H1 (cell line): ENCODE results near the gene TFAP2B. TPM values are rescaled to one million over a fixed set of nuclear protein-coding genes. Genes with fewer than 3 reads are reported as not detected.

Experiments
- CTCF ChIA-PET: fragments of 300-600 bp; sonication (Branson Sonifier 250); formaldehyde crosslinking; loops from one replicate; lab custom pipeline; 2021; ENCODE audit not compliant: partially characterized antibody; lab: Charles Lee
- POLR2A ChIA-PET: fragments of 300-600 bp; sonication (Branson Sonifier 250); formaldehyde crosslinking; loops from one replicate; lab custom pipeline; 2021; ENCODE audit warnings: inconsistent platforms; ENCODE audit not compliant: partially characterized antibody; lab: Charles Lee
- DNase-seq, 2 experiments: peaks; one replicate each; pipeline versions ENCODE4 v3.0.0 to v3.0.0-alpha.2; 2010 to 2022; ENCODE audit warnings: low spot score in 2 of 2, low read depth in 1 of 2, mixed read lengths in 1 of 2
- FAIRE-seq: peaks from 2 replicates; lab custom pipeline; 2011; peaks lifted over from hg19 to GRCh38; lab: Jason Lieb, UNC
- H2AFZ ChIP-seq: 2 replicates; pipeline ENCODE4 v1.8.1; 2012; ENCODE audit warnings: low read length, inconsistent platforms
- H2AK5ac ChIP-seq: 2 replicates; pipeline ENCODE4 v1.6.1; 2013; ENCODE audit warnings: low read depth, low read length
- H2BK120ac ChIP-seq: replicated peaks from 2 replicates; pipeline ENCODE3; 2013; ENCODE audit warnings: low read depth, low read length, inconsistent platforms
- H2BK12ac ChIP-seq: 2 replicates; pipeline ENCODE4 v1.6.1; 2013; ENCODE audit warnings: low read depth, low read length
- H2BK15ac ChIP-seq: 2 replicates; pipeline ENCODE4 v1.6.1; 2013; ENCODE audit warnings: low read length
- H2BK20ac ChIP-seq: 2 replicates; pipeline ENCODE4 v1.6.1; 2013; ENCODE audit warnings: low read length
- H2BK5ac ChIP-seq: 2 replicates; pipeline ENCODE4 v1.6.1; 2013; ENCODE audit warnings: low read depth, low read length
- H3K14ac ChIP-seq: 2 replicates; pipeline ENCODE4 v1.6.1; 2013; ENCODE audit warnings: inconsistent platforms; ENCODE audit not compliant: insufficient read length
- H3K18ac ChIP-seq: 2 replicates; pipeline ENCODE4 v1.6.1; 2013; ENCODE audit warnings: low read length; ENCODE audit errors: extremely low read depth
- H3K23ac ChIP-seq: 2 replicates; pipeline ENCODE4 v1.6.1; 2013; ENCODE audit warnings: inconsistent platforms; ENCODE audit not compliant: insufficient read length
- H3K23me2 ChIP-seq: 2 replicates; pipeline ENCODE4 v1.6.1; 2013; ENCODE audit warnings: low read depth, low read length
- H3K27ac ChIP-seq: 2 replicates; pipeline ENCODE4 v1.6.1; 2011; ENCODE audit warnings: low read depth, low read length, inconsistent platforms
- H3K27me3 ChIP-seq, 4 experiments: replicated peaks in 1 of 4; 1 replicate in 1 of 4; 2 replicates in 3 of 4; pipeline versions ENCODE4 v1.6.1 to v1.8.1; 2011 to 2013; ENCODE audit warnings: low read length in 3 of 4, mild to moderate bottlenecking in 3 of 4, inconsistent platforms in 2 of 4, mixed read lengths in 2 of 4, moderate library complexity in 1 of 4; ENCODE audit not compliant: control insufficient read depth in 3 of 4, insufficient read depth in 3 of 4; ENCODE audit errors: extremely low read depth in 1 of 4
- H3K36me3 ChIP-seq, 4 experiments: 2 replicates each; pipeline versions ENCODE4 v1.6.1 to v1.8.1; 2011 to 2013; ENCODE audit warnings: mild to moderate bottlenecking in 4 of 4, low read length in 3 of 4, moderate library complexity in 2 of 4, control low read depth in 1 of 4, inconsistent platforms in 1 of 4; ENCODE audit not compliant: insufficient read depth in 4 of 4, control insufficient read depth in 2 of 4
- H3K4ac ChIP-seq: replicated peaks from 2 replicates; pipeline ENCODE3; 2013; ENCODE audit warnings: low read length, low read depth, mixed read lengths, inconsistent platforms; ENCODE audit not compliant: insufficient read length
- H3K4me1 ChIP-seq, 4 experiments: replicated peaks in 1 of 4; 1 replicate in 1 of 4; 2 replicates in 3 of 4; pipeline versions ENCODE4 v1.6.1 to v1.8.1; 2011 to 2013; ENCODE audit warnings: low read length in 3 of 4, inconsistent platforms in 2 of 4, mixed read lengths in 1 of 4; ENCODE audit not compliant: insufficient read depth in 4 of 4, control insufficient read depth in 3 of 4
- H3K4me2 ChIP-seq, 2 experiments: 2 replicates each; pipeline versions ENCODE4 v1.6.1 to v1.8.1; 2011 to 2013; ENCODE audit warnings: low read depth in 2 of 2, low read length in 2 of 2, control low read depth in 1 of 2, inconsistent platforms in 1 of 2, mild to moderate bottlenecking in 1 of 2; ENCODE audit not compliant: insufficient read depth in 1 of 2
- H3K4me3 ChIP-seq, 4 experiments: fragments of 200-600, 300-600 bp in 1 of 4; sonication (generic), shearing (Covaris generic), sonication (Bioruptor Twin) in 1 of 4; 2 replicates each; pipeline versions ENCODE4 v1.5.1 to v1.8.1; 2011 to 2016; ENCODE audit warnings: low read length in 4 of 4, low read depth in 3 of 4, control low read depth in 2 of 4, inconsistent platforms in 2 of 4, mild to moderate bottlenecking in 2 of 4, mixed read lengths in 1 of 4, moderate library complexity in 1 of 4; ENCODE audit not compliant: insufficient read depth in 2 of 4; ENCODE audit errors: extremely low read depth in 1 of 4
- H3K56ac ChIP-seq: replicated peaks from 2 replicates; pipeline ENCODE3; 2013; ENCODE audit warnings: low read depth, mild to moderate bottlenecking, mixed read lengths, low read length, inconsistent platforms; ENCODE audit not compliant: insufficient read length
- H3K79me1 ChIP-seq: 2 replicates; pipeline ENCODE4 v1.6.1; 2013; ENCODE audit warnings: low read depth, low read length, control low read depth
- H3K79me2 ChIP-seq, 2 experiments: 2 replicates each; pipeline versions ENCODE4 v1.6.1 to v1.8.1; 2012 to 2013; ENCODE audit warnings: low read length in 2 of 2, mild to moderate bottlenecking in 2 of 2, inconsistent platforms in 1 of 2; ENCODE audit not compliant: insufficient read depth in 2 of 2, control insufficient read depth in 1 of 2
- H3K9ac ChIP-seq, 4 experiments: replicated peaks in 1 of 4; 1 replicate in 1 of 4; 2 replicates in 3 of 4; pipeline versions ENCODE4 v1.6.1 to v1.8.1; 2011 to 2013; ENCODE audit warnings: low read depth in 3 of 4, low read length in 3 of 4, control low read depth in 2 of 4, mild to moderate bottlenecking in 2 of 4, moderate library complexity in 2 of 4, inconsistent platforms in 1 of 4; ENCODE audit errors: extremely low read depth in 1 of 4
- H3K9me3 ChIP-seq, 2 experiments: 2 replicates each; pipeline versions ENCODE4 v1.6.1 to v1.8.1; 2012 to 2013; ENCODE audit warnings: mild to moderate bottlenecking in 2 of 2, moderate library complexity in 2 of 2, control low read depth in 1 of 2, inconsistent platforms in 1 of 2, low read depth in 1 of 2, low read length in 1 of 2, mixed read lengths in 1 of 2; ENCODE audit not compliant: insufficient read depth in 2 of 2
- H4K20me1 ChIP-seq, 2 experiments: replicated peaks in 1 of 2; 2 replicates each; pipeline versions ENCODE3 to v1.8.1; 2011 to 2013; ENCODE audit warnings: inconsistent platforms in 2 of 2, low read length in 2 of 2, mild to moderate bottlenecking in 1 of 2; ENCODE audit not compliant: insufficient read depth in 2 of 2, control insufficient read depth in 1 of 2
- H4K5ac ChIP-seq: 2 replicates; pipeline ENCODE4 v1.6.1; 2013; ENCODE audit warnings: low read length, low read depth, mixed read lengths, inconsistent platforms; ENCODE audit not compliant: insufficient read length
- H4K8ac ChIP-seq: 2 replicates; pipeline ENCODE4 v1.8.0; 2013; ENCODE audit warnings: mild to moderate bottlenecking, moderate library complexity, low read length, inconsistent platforms; ENCODE audit not compliant: insufficient read depth; ENCODE audit errors: extremely low read depth
- H4K91ac ChIP-seq: replicated peaks from 2 replicates; pipeline ENCODE3; 2013; ENCODE audit warnings: low read length, mixed read lengths, inconsistent platforms; ENCODE audit not compliant: insufficient read length
- BRCA1 ChIP-seq: IDR thresholded peaks from 2 replicates; pipeline ENCODE4 v1.6.1; 2012; ENCODE audit warnings: low read depth, low read length, improper control_type of control experiment
- CBX8 ChIP-seq: fragments of 300-800, 300-1000 bp; sonication (generic); IDR thresholded peaks from 2 replicates; pipeline ENCODE4 v1.7.1; 2016; ENCODE audit warnings: low read depth, low read length, borderline replicate concordance
- EZH2 ChIP-seq: fragments of 200-600 bp; sonication (generic); IDR thresholded peaks from 2 replicates; pipeline ENCODE4 v1.7.1; 2012; ENCODE audit warnings: low read depth, mild to moderate bottlenecking, moderate library complexity, low read length, inconsistent platforms; ENCODE audit not compliant: severe bottlenecking
- MAX ChIP-seq: IDR thresholded peaks from 2 replicates; pipeline ENCODE4 v1.6.1; 2012; ENCODE audit warnings: inconsistent platforms
- RNF2 ChIP-seq: fragments of 200-900, 300-1000 bp; sonication (generic); IDR thresholded peaks from 2 replicates; pipeline ENCODE4 v1.7.1; 2016; ENCODE audit warnings: borderline replicate concordance, low read depth, mild to moderate bottlenecking, antibody characterized with exemption, low read length; ENCODE audit not compliant: poor library complexity, severe bottlenecking; ENCODE audit errors: missing control alignments
- SUZ12 ChIP-seq: fragments of 200-600 bp; sonication (generic); IDR thresholded peaks from 2 replicates; pipeline ENCODE4 v1.6.1; 2012; ENCODE audit warnings: mild to moderate bottlenecking, inconsistent platforms, low read length, moderate library complexity, mixed read lengths
- WGBS, 2 experiments: shearing (Covaris generic) in 1 of 2; methylation state at CpG; one replicate each; pipeline versions ENCODE4 v1.1.6 to v1.1.7; 2013 to 2015; ENCODE audit warnings: low lambda C conversion rate in 2 of 2, mixed read lengths in 2 of 2, inconsistent platforms in 1 of 2, low coverage in 1 of 2, missing lambda C conversion rate in 1 of 2; ENCODE audit not compliant: insufficient replicate concordance in 2 of 2, insufficient coverage in 1 of 2, insufficient read length in 1 of 2; ENCODE audit errors: extremely low coverage in 1 of 2, missing lambda C conversion rate in 1 of 2; 5-methylcytosine and 5-hydroxymethylcytosine counted together
- polyA plus RNA-seq, 7 experiments: library from polyadenylated mRNA; depleted of rRNA in 3 of 7; stranded (reverse) in 5 of 7; unstranded in 2 of 7; fragments of >200 nt in 5 of 7; fragments of 200-250 nt in 2 of 7; gene quantifications; 1 replicate in 5 of 7; 2 replicates in 1 of 7; 4 replicates in 1 of 7; pipeline versions ENCODE4 v1.2.1 to v1.2.3, GENCODE V29; 2011 to 2013; ENCODE audit warnings: missing spikeins in 2 of 7, mixed read lengths in 2 of 7
- total RNA-seq: library from RNA; stranded (reverse); fragmentation: NEBNext Ultra II Directional; extraction: Animal tissue kit (Norgen Biotek cat#: 25700); gene quantifications from 2 replicates; pipeline ENCODE4 v1.2.1, GENCODE V29; 2021

Gene TFAP2B
- total and polyA plus RNA-seq, 2 of the 8 experiments (the other 6 are each of a cell fraction or from before 2014, with no cell fraction given), result not detected

DNA sequence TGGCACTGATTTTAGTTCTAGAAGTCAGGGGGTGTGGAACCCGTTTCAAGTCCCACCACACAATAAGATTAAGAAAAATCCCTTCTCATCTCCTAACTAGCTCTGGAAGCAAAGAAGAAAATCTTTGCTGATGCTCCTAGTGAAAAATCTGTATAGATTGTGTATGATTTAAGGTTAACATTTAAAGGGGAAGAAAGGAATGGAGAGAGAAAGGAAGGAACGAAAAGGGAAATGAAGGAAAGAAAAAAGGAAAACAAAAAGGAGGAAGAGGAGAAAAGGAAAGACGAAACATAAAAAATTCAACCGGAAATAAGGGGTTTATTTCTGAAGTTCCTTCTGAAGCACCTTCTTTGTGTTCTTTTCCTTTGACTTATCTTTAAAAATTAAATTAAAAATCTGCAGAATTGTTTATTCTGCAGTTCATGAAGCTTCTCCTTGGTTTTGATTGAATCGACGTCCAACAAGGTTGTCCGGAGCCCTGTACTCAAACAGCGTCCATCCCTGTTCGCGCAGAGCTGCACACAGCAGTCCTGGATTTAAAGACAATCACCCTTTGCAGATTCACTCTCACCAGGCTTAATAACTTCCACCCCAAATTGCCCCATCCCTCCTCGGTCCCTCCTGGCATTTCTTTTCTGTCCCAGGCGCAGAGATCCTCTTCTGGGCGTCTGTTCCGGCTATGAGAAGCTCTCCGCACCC is 1.6 kb upstream of the TFAP2B start:
- H3K4me2 ChIP-seq, result peak overlapping the region in 1 of 2 experiments; percentile 28; a peak in 2 of 4 replicates
- H3K4ac ChIP-seq, result no peak overlapping the region
- no peak overlapping the region for H3K23ac ChIP-seq
- H3K23me2 ChIP-seq, result peaks cover 5% of the 10 kb centered on the region; the same call in 1 of the 2 replicates
- no peak overlapping the region for H3K9ac ChIP-seq
- 14% methylated on average over 15 of the region's 15 CpGs; no CpG with 5 or more reads in 1 of the 2 experiments for WGBS, 2 experiments
- no peak overlapping the region for H2AK5ac ChIP-seq
- H2AFZ ChIP-seq, result no peak overlapping the region
- H3K36me3 ChIP-seq, result peaks cover 0 to 3% (median 0%) of the 10 kb centered on the region in 4 experiments; a peak in 1 of 8 replicates
- H2BK5ac ChIP-seq, result no peak overlapping the region
- no peak overlapping the region for H3K27ac ChIP-seq
- H4K20me1 ChIP-seq, result peaks cover under 1 to 2% of the 10 kb centered on the region in 2 experiments
- no peak overlapping the region for H2BK15ac ChIP-seq
- H3K79me2 ChIP-seq, result no peaks in the 10 kb centered on the region
- H3K4me3 ChIP-seq, result peak overlapping the region in 1 of 4 experiments; percentile 4; a peak in 4 of 8 replicates
- no peak overlapping the region for H4K5ac ChIP-seq
- peak; percentile 99 for TF ChIP-seq RNF2
- TF ChIP-seq CBX8, result peak; percentile 72; the same call in 1 of the 2 replicates
- no peak for TF ChIP-seq BRCA1
- peak; percentile 66 for TF ChIP-seq EZH2
- TF ChIP-seq SUZ12, result peak; percentile 81
- TF ChIP-seq MAX, result no peak
- TF ChIP-seq, all 59 proteins: peak for 4
- CTCF ChIA-PET, result interaction anchor here (0.9 to 2.9 kb wide), 10 partner anchors 8 to 937 kb away, joined by 3 to 11 read pairs (median 4); no protein-coding TSS in a partner anchor
- FAIRE-seq (no peak), DNase-seq (no peak)
- H3K4me1 ChIP-seq, result peaks cover 0 to 15% (median 8%) of the 10 kb centered on the region in 4 experiments; a peak in 6 of 7 replicates
- H2BK20ac ChIP-seq, result no peak overlapping the region
- POLR2A ChIA-PET, result interaction anchor here (0.6 kb wide), 1 partner anchor 936 kb away, joined by 3 read pairs; no protein-coding TSS in a partner anchor
- H3K14ac ChIP-seq, result no peak overlapping the region
- H3K79me1 ChIP-seq, result no peaks in the 10 kb centered on the region
- H2BK12ac ChIP-seq, result no peak overlapping the region
- H3K27me3 ChIP-seq, result peaks cover 44 to 69% (median 56%) of the 10 kb centered on the region in 4 experiments
- no peak overlapping the region for H3K56ac ChIP-seq
- no peaks in the 10 kb centered on the region for H3K9me3 ChIP-seq
- no peak overlapping the region for H4K91ac ChIP-seq
- H4K8ac ChIP-seq, result no peak overlapping the region
- H3K18ac ChIP-seq, result no peak overlapping the region
- no peak overlapping the region for H2BK120ac ChIP-seq
